GM12891 (cell line): Measurements from ENCODE around the gene PLBD1.

Experiments
- POLR2A ChIP-seq: IDR thresholded peaks from 2 replicates; pipeline ENCODE4 v1.6.1; 2011; ENCODE audit warnings: low read depth, low read length, control low read depth
- POLR2AphosphoS5 ChIP-seq: IDR thresholded peaks from 2 replicates; pipeline ENCODE4 v1.6.1; 2011; ENCODE audit warnings: low read depth, low read length, control low read depth
- POU2F2 ChIP-seq: IDR thresholded peaks from 2 replicates; pipeline ENCODE4 v1.6.1; 2011; ENCODE audit warnings: low read depth, mild to moderate bottlenecking, control low read depth, low read length, moderate library complexity
- TAF1 ChIP-seq: IDR thresholded peaks from 2 replicates; pipeline ENCODE4 v1.6.1; 2011; ENCODE audit warnings: low read depth, low read length, control low read depth

DNA sequence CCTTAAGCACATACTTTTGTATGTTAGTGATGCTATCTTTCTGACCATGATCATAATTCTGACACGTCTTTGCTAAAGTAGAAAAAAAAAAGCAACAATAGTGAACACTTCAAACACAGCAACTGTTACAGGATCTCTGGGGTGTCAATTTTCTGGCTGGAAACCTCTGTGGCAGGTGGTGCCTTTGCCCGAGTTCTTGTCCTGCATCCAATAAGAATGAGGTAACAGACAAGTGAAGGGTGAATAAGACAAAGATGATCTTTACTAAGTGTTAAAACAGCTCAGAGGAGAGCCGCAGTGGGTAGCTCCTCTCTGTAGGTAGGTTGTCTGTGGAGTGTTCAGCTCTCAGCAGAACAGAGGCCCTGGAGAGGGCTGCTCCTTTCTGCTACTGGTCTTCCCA lies 20.9 kb upstream of the PLBD1 start:
- TF ChIP-seq POLR2AphosphoS5 (no peak), POLR2A (no peak), TAF1 (no peak), POU2F2 (no peak)
